HG03442 (cell line): ENCODE results near the gene MXRA8.
"Not testable (repeated sequence)": the region's sequence is repeated elsewhere in the genome, so short reads cannot be mapped to it uniquely, and the experiment has no call there.

Experiments used
- ATAC-seq: cut with Tn5 transposase; IDR thresholded peaks from one replicate; pipeline ENCODE4 v1.9.1; 2021; ENCODE audit warnings: mild to moderate bottlenecking, moderate library complexity; ENCODE audit not compliant: unreplicated experiment

The MXRA8 gene

DNA sequence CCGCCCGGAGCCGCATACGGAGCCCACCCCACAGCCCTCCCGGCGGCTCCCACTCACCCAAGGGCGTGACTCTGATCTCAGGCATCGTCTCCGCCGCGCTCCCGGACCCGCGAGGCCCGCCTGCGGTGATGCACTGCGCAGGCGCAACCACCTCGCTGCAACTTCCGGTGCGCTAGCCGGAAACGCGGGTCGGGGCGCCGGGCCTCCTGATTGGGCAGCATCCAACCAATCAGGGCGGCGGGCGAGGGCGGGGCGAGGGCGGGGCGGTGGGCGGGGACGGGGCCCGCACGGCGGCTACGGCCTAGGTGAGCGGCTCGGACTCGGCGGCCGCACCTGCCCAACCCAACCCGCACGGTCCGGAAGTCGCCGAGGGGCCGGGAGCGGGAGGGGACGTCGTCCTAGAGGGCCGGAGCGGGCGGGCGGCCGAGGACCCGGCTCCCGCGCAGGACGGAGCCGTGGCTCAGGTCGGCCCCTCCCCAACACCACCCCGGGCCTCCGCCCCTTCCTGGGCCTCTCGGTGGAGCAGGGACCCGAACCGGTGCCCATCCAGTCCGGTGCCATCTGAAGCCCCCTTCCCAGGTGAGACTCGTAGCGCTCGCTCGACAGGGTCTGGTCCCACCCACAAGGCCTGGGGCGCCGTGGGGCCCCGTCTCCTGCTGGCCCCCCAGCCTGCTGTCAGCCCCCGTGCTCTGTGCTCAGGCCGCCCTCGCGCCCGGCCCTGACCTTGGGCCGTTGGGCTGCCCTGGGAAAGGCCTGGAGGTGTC, 33.6 kb downstream of the MXRA8 start, which contains the start of the genes CPTP and INTS11:
TSS of gene CPTP (plus strand) at position 279 of the 764 bp plus-strand sequence. CDS start 2,109 bp downstream, outside the sequence.
TSS of gene INTS11 (minus strand) at position 137 of the 764 bp plus-strand sequence. CDS start at position 85, 52 bp downstream.
- ATAC-seq: peak; percentile 61

DNA sequence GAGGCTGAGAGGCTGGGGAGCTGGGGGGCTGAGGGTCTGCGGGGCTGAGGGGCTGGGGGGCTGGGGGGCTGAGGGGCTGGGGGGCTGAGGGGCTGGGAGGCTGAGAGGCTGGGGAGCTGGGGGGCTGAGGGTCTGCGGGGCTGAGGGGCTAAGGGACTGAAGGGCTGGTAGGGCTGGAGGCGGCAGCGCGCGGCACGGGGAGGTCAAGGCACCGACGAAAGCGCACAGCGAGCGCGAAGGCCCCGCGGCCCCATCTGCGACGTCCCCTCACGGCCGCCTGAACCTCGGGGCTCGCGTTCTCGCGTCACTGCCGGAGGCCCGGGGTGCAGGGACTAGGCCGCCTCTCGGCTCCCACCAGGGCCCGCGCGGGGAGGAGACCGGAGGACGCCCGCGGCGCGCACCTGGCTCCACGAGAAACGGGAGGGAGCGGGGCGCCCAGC, 34.3 kb downstream of the MXRA8 start:
- no peak for ATAC-seq

DNA sequence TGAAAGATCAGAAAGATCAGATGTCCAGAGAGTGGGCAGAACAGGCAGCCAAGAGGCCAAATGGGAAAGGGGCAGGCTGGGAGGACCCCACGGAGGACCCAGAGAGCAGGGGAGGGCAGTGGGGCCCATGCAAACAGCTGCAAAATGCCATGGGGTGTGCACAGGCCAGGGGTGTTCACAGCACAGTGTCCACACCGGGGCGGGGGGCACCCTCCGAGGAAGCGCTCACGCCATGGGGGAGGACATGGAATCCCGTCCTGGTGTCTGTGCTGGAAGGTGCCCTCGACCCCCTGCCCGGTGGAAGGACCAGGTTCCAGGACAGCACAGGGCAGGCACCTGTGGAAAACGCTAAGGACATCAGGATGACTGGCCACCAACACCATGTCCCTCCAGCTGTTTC, 35.4 kb downstream of the MXRA8 start:
- ATAC-seq: no peak

DNA sequence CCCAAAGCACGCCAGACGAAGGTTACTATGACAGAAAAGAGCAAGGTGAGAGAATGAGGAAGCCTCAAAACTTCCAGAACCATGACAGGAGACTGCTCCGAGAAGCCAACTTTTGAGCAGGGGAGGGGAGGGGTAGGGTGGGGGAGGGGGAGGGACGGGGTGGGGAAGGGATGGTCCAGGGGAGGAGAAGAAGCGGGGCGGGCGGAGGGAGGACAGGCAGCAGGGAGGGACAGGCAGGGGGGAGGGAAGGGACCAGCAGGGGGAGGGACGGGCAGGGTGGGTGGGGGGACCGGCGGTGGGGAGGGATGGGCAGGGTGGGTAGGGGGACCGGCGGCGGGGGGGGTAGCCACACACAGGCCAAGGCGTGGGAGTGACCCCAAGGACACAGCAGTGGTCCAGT, 35.9 kb downstream of the MXRA8 start:
- no peak for ATAC-seq

DNA sequence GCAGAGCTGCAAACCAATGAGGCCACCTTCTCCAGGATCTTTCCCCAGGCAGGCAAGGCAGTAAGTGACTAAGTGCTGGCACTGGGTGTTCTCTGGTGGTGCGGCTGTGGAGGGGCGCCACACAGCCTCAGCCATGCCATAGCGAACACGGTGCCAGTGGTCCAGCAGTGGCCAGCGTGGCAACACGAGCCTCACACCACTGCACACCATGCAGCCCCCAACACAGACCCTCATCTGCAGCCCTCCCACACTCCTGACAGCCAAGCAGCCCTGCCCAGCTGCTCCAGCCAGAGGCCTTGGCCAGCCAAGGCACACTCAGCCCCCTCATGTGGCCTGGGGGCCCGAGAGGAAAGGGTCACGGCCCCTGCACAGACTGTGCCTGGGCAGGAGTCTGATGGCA, 36.9 kb downstream of the MXRA8 start:
- no peak for ATAC-seq

DNA sequence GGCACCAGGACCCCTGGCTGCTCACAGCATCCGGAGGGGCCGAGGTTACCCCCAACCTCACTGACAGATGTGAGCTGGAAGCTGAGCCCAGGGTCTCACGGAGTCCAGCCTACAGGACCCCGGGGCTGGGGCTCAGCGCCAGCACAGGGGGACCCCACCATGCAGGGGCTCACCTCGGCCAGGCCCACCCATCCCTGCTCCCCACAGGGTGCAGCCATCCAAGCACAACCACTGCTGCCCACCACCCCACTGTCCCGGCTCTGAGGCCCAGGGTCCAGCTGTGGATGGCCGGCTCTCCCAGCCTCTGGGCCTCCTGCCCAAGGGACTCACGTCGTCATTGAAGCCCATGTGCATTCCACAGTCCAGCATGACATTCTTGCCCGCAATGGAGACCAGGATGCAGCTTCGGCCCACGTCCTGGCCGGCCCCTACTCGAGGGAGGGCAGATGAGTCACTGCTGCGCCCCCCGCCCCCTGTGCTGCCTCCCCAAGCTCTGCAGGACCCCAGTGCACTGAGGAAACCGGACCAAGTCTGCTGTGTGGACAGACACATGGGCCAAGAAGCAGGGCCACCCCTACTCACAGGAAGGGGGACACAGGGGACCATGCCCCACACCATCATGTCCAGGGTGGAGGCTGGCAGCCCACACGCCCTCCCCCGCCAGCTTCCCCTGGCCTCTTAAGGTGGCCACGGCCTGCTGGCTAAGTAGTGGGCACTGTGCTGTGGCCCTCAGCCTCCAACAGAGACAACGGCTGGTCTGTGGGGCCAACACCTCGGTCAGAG, 37.5 kb downstream of the MXRA8 start:
- ATAC-seq: no peak

DNA sequence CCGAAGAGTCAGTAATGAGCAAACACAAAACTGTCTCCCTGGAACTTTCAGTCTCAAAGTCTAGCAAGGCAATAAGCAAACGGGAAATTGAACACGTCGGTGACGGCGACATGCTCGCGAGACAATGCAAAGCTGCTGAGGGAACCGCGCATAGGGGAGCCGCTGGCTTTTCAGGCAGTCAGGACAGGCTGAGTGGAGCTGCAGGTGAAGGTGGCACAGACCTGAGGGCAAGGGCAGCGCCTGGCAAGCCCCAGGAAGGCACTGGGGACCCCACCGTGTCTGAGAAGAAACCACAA, 38.8 kb downstream of the MXRA8 start:
- no peak for ATAC-seq

DNA sequence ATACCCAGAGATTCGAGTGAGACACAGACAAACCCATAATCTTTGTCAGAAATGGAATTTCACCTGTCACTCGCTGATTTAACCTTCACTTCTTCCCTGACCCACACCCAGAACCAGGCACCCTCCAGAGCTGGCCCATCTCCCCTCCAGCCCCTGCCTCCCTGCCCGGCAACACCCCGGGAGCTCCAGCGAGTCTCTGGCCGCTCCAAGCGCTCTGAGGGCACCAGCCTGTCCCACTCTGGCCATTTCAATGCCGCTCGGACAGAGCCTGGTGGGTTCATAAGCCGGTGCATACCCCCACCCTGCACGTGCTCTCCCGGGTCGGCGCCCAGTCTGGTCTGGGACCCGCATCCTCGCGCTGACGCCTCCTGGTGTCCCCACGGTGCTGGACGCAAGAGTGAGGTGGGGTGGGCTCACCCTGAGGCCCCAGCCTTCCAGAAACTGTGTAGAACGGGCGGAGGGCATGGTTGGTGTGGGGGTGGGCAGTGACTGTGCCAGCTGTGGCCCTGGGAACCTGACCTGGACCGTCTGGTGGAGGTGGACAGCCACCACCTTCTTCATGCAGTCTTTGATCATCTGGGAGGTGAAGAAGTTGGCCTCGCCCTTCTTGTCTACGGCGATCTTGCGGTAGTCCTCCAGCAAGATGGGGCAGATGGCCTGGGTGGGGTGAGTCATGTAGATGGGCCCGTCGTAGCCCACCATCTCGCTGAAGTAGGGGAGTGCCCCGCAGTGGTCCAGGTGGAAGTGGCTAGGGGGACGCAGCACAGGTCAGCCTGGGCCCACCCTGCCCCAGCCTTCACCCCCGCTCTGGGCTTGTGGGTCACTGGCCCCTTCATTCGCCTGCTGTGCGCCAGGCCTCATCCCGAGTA, 39.3 kb downstream of the MXRA8 start:
- ATAC-seq: no peak

DNA sequence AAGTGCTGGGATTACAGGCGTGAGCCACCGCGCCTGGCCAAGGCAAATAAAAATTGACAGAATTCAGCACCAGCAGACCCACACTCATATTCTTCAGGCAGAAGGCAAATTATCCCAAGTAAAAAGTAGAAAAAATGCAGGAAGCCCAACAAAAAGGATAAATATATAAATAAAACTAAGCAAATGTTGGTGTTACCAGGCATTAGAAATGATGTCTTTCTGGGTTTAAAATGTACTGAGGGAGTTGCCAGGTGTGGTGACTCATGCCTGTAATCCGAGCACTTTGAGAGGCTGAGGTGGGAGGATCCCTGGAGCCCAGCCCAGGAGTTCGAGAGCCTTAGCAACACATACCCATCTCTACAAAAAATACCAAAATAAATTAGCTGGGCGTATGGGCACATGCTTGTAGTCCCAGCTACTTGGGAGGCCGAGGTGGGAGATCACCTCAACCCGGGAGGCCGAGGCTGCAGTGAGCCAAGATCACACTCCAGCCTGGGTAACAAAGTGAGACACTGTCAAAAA, 40.2 kb downstream of the MXRA8 start:
- no peak for ATAC-seq

DNA sequence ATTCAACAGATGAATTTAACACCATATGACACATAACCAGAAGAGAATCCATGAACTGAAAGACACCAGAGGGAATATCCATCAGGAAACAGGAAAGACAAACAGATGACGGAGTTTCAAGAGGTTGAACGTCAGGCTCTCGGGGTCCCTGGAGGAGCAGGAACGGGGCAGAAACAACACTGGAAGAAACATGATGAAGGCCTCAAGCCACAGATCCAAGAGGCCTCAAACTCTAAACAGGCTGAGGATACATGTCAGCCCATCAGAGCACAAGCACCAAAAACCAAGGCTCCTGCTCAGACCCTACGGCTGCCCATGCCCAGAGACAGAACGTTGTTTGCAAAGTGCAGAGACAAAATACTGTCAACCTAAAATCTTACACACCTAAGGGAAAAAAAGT, 40.9 kb downstream of the MXRA8 start:
- no peak for ATAC-seq

DNA sequence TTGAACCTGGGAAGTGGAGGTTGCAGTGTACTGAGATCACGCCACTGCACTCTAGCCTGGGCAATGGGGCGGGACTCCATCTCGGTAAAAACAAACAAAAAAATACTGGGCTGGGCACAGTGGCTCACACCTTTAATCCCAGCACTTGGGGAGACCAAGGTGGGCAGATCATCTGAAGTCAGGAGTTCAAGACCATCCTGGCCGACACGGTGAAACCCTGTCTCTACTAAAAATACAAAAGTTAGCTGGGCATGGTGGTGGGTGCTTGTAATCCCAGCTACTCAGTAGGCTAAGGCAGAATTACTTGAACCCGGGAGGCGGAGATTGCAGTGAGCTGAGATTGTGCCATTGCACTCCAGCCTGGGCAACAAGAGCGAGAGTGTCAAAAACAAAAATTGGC, 42.2 kb downstream of the MXRA8 start:
- ATAC-seq: not testable (repeated sequence)

DNA sequence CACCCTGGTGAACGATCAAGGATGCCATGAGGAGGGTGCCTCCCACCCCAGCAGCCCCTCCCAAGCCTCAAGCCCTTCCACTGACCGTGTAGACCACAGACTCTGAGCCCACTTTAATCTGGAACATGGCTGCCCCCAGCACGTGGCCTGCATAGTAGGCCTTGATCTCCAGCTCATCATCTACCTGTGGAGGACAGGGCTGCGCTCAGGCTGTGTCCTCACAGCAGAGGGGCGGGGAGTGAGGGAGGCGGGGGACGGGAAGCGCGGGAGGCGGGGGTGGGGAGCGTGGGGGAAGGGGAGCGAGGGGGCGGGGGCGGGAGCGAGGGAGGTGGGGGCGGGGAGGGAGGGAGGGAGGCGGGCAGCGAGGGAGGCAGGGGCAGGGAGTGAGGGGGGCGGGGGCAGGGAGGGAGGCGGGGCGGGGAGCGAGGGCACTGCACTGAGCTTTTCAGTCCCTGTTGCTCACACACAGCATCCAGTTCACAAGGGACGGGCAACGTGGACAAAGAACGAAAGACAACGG, 42.9 kb downstream of the MXRA8 start:
- no peak for ATAC-seq

DNA sequence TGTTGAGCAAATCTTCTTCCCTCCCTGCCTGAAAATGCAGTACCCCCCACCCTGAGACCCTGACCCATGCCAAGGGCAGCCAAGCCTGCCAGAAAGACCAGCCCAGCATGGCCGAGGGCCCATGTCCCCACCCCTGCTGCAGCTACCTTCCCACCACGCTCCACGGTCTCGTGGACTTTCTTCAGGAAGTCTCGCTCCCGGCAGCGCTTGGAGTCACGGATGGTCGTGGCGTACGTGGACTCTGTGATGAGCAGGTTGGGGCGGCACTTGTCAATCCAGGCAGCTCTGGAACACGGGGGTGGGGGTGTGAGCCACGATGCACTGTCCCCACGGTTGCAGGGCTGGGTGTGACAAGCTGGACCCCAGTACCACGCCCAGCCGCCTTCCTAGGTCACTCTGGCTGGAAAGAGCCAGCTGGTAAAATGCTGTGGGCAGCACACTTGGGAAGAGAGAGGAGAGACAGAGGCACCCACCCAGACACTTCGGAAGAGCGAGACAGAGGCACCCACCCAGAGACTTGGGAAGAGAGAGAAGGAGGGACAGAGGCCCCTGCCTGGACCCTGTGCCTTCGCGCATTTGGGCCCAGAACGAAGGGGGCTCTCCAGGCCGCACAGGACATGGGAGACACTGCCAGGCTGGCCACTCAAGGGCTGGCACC, 43.5 kb downstream of the MXRA8 start:
- no peak for ATAC-seq

DNA sequence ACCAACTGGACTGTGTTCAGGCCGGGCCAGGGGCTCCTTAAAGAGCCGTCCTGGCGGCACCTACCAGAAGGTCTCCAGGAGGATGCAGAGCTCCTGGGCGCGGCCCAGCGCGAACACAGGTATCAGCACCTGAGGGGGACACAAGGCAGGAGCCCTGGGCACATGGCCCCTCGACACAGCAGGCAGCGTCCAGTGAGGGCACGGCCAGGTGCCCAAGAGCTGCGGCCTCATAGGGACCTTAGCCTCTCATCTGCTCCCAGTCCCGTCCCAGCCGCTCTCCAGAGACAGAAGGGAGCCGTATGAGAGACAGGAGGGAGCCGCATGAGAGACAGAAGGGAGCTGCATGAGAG, 44.1 kb downstream of the MXRA8 start:
- ATAC-seq: no peak

DNA sequence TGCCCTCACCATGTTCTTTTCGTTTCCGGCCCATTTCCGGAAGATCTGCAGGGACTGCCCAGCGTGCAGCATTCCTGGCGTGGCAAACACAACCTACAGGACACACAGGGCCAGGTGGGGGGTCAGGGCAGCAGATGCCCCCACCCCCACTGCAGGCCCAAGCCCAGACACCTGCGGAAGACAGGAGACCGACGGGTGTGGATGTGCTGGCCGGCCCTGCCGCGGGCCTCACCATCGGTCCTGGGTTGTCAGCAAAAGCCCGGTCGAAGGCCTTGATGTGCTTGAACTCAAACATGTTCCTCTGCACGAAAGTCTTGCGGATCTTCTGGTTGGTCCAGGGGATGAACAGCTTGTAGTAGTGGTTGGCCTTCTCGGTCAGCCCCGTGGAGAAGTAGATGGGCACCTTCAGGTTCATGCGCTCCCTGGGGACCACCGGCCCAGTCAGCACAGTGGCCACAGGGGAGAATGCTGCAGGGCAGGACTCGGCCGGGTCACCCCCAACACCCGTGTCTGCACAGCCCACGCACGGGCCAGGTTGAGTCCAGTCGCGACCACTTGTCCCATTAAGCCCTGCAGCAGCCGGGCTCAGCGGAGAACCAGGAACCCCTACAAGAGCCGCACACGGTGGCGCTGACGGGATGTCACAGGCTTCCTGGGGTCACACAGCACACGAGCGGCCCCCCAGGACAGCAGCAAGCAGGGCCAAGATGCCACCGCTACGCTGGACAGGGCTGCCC, 44.7 kb downstream of the MXRA8 start:
- ATAC-seq: no peak

DNA sequence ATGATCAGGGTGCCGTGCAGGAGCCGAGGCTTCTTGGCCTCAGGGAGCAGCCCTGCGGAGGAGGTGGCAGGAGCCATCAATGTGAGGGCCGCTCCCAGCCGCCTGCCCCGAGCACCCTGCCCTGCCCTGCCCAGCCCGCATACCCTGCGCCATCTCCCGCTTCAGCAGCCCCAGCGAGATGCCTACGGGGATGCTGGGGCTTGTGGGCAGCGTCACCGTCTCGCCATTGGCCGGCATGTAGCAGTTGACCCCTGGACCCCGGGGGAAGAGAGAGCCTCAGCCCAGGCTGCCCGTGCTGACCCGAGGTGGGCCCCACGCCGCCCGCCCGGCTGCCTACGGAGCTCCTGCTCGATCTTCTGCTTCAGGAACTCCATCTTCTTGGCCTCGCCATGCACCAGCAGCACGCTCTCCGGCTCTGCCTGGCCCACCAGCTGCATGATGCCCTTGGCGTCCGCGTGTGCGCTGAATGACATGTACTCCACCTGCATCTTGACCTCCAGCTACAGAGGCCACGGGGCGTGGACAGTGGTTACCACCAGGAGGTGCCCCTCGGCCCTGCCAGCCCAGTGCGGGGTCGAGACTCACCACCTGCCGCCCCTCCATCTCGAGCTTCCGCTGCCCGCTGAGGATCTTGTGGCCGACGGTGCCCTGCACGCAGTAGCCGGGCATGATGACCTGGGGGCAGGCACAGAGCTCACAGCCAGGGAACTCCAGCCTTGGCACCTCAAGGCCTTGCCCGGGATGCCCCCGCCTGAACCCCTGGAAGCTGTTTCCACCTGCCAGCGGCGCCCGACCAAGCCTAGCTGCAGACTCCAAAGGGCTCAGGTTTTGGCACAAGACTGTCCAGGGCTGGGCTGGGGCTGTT, 45.7 kb downstream of the MXRA8 start:
- ATAC-seq: no peak

DNA sequence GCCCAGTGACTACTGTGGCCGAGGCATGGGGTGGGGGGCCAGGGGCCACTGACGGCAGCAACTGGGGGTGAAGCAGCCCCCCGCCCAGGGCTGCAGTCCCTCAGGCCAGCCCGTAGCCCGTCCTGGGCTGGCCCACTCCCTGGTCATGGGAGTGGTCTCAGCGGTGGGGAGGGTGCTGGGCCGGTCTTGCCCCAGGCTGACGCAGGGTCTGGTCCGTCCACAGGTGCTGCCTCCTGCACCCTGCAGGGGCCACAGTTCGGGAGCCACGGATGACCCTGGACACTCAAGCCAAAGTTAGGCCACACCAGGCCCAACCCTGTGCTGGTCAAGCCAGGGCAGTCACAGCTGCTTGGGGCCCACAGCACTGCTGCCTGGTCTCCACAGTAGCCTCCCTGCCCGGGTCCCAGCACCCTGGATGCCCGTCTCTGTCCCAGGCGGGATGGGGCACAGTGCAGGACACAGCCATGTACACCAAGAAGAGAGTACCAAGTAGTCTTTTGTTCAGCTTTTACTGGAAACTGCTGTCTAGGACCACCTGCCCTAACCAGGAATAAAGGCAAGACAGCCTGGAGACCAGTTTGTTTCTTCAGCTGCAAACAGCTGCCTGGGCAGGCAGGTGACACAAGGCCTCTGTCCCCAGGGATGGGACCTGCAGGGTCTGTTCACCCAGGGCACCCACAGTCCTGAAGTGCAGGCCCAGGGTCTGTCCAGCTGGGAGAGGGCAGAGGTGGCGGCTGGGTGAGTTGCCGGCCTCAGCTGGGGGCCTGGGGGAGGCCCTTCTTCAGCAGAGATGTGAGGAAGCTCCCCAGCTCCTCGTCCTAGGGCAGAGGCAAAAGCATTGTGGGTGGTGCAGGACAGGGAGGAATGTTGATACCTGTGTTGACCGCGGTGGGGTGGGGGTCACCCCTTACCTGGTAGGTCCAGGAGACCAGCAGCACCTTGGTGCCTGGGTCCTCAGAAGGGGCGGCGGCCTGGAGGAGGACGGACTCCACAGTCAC, 46.9 kb downstream of the MXRA8 start:
- no peak for ATAC-seq
